ENCODE measurements around the gene LRIT2.
"Not testable (repeated sequence)": the region's sequence is repeated elsewhere in the genome, so short reads cannot be mapped to it uniquely, and the experiment has no call there.

LRIT2 gene

GRCh38 chr10:84185526-84186175, 39.7 kb downstream of the LRIT2 start:
- no peak overlapping the region for H3K27ac Mint-ChIP-seq
- H3K4me1 Mint-ChIP-seq, result peaks cover 11% of the 10 kb centered on the region
- no peaks in the 10 kb centered on the region for H3K9me3 Mint-ChIP-seq
- no peak for DNase-seq
- ATAC-seq, result peak; percentile 17
- no peak overlapping the region for H3K4me3 Mint-ChIP-seq
- no peaks in the 10 kb centered on the region for H3K27me3 Mint-ChIP-seq

GRCh38 chr10:84184517-84184916, 40.8 kb downstream of the LRIT2 start:
- H3K4me3 Mint-ChIP-seq, result no peak overlapping the region
- no peak overlapping the region for H3K27ac Mint-ChIP-seq
- no peaks in the 10 kb centered on the region for H3K9me3 Mint-ChIP-seq
- H3K4me1 Mint-ChIP-seq, result peaks cover 5% of the 10 kb centered on the region
- ATAC-seq (no peak), DNase-seq (no peak)
- no peaks in the 10 kb centered on the region for H3K27me3 Mint-ChIP-seq

GRCh38 chr10:84181631-84182030, 43.7 kb downstream of the LRIT2 start:
- Mint-ChIP-seq H3K4me3 (no peak overlapping the region), H3K9me3 (no peaks in the 10 kb centered on the region)

GRCh38 chr10:84180386-84180785, 45.0 kb downstream of the LRIT2 start:
- H3K4me1 Mint-ChIP-seq, H3K4me3 Mint-ChIP-seq, H3K9me3 Mint-ChIP-seq, DNase-seq, ATAC-seq, H3K27ac Mint-ChIP-seq, H3K27me3 Mint-ChIP-seq: not testable (repeated sequence)

More at GRCh38 chr10:84181631-84182030, 43.7 kb downstream of the LRIT2 start:
- Mint-ChIP-seq H3K4me1 (peaks cover 5% of the 10 kb centered on the region), H3K27ac (no peak overlapping the region), H3K27me3 (no peaks in the 10 kb centered on the region)
- ATAC-seq, result no peak
- no peak for DNase-seq

- DNase-seq (no peak), ATAC-seq (peak; percentile 44)
- no peak overlapping the region for H3K27ac Mint-ChIP-seq
- H3K4me1 Mint-ChIP-seq, result no peaks in the 10 kb centered on the region
- H3K9me3 Mint-ChIP-seq, result no peaks in the 10 kb centered on the region
- no peak overlapping the region for H3K4me3 Mint-ChIP-seq
- H3K27me3 Mint-ChIP-seq, result no peaks in the 10 kb centered on the region
Observed at GRCh38 chr10:84179059-84179710, 46.2 kb downstream of the LRIT2 start.

- H3K4me3 Mint-ChIP-seq, result no peak overlapping the region
- no peaks in the 10 kb centered on the region for H3K9me3 Mint-ChIP-seq
- no peak for DNase-seq
- ATAC-seq, result no peak
- no peak overlapping the region for H3K27ac Mint-ChIP-seq
- no peaks in the 10 kb centered on the region for H3K27me3 Mint-ChIP-seq
- H3K4me1 Mint-ChIP-seq, result no peaks in the 10 kb centered on the region
Observed at GRCh38 chr10:84178160-84178609, 47.2 kb downstream of the LRIT2 start.

- Mint-ChIP-seq H3K4me1 (no peaks in the 10 kb centered on the region), H3K9me3 (no peaks in the 10 kb centered on the region), H3K4me3 (no peak overlapping the region), H3K27ac (no peak overlapping the region), H3K27me3 (no peaks in the 10 kb centered on the region)
- peak; percentile 88 for ATAC-seq
- peak; percentile 34 to 40 for DNase-seq
Observed at GRCh38 chr10:84177541-84178141, 47.7 kb downstream of the LRIT2 start.

- ATAC-seq (peak; percentile 24), DNase-seq (no peak)
- Mint-ChIP-seq H3K4me3 (peak overlapping the region in 1 of 2 donors; percentile 9), H3K27me3 (no peaks in the 10 kb centered on the region), H3K9me3 (no peaks in the 10 kb centered on the region), H3K27ac (peak overlapping the region; percentile 78 to 86), H3K4me1 (no peaks in the 10 kb centered on the region)
Observed at GRCh38 chr10:84176836-84177474, 48.4 kb downstream of the LRIT2 start.

- DNase-seq (no peak), ATAC-seq (no peak)
- Mint-ChIP-seq H3K4me3 (no peak overlapping the region), H3K9me3 (no peaks in the 10 kb centered on the region), H3K27me3 (no peaks in the 10 kb centered on the region), H3K4me1 (no peaks in the 10 kb centered on the region), H3K27ac (peak overlapping the region; percentile 1 to 86)
Observed at GRCh38 chr10:84176351-84176750, 49.0 kb downstream of the LRIT2 start.

GRCh38 chr10:84175436-84175835, 49.9 kb downstream of the LRIT2 start:
- ATAC-seq, result no peak
- H3K9me3 Mint-ChIP-seq, result no peaks in the 10 kb centered on the region
- H3K27ac Mint-ChIP-seq, result no peak overlapping the region
- H3K4me3 Mint-ChIP-seq, result no peak overlapping the region
- no peak for DNase-seq
- no peaks in the 10 kb centered on the region for H3K4me1 Mint-ChIP-seq
- no peaks in the 10 kb centered on the region for H3K27me3 Mint-ChIP-seq

- DNase-seq (no peak), ATAC-seq (no peak)
- peak within 1 kb of the TSS in 1 of 2 donors; percentile 74 for H3K27ac Mint-ChIP-seq
- no peaks in the 10 kb centered on the region for H3K4me1 Mint-ChIP-seq
- H3K27me3 Mint-ChIP-seq, result no peaks in the 10 kb centered on the region
- H3K4me3 Mint-ChIP-seq, result no peak within 1 kb of the TSS
- H3K9me3 Mint-ChIP-seq, result no peaks in the 10 kb centered on the region
Observed at GRCh38 chr10:84173501-84173929, 51.8 kb downstream of the LRIT2 start, which contains the start of gene GPR15LG. Gene GPR15LG (plus strand): TSS chr10:84173801. CDS start chr10:84173852, 51 bp downstream.

GRCh38 chr10:84172467-84173356, 52.6 kb downstream of the LRIT2 start:
- DNase-seq, result no peak
- Mint-ChIP-seq H3K9me3 (no peaks in the 10 kb centered on the region), H3K27ac (peak overlapping the region in 1 of 2 donors; percentile 74)

GRCh38 chr10:84171700-84172466, 53.5 kb downstream of the LRIT2 start:
- DNase-seq, H3K27ac Mint-ChIP-seq, H3K4me3 Mint-ChIP-seq, ATAC-seq, H3K9me3 Mint-ChIP-seq, H3K4me1 Mint-ChIP-seq, H3K27me3 Mint-ChIP-seq: not testable (repeated sequence)

More at GRCh38 chr10:84172467-84173356, 52.6 kb downstream of the LRIT2 start:
- no peaks in the 10 kb centered on the region for H3K27me3 Mint-ChIP-seq
- no peak overlapping the region for H3K4me3 Mint-ChIP-seq
- ATAC-seq, result no peak
- no peaks in the 10 kb centered on the region for H3K4me1 Mint-ChIP-seq

- not testable (repeated sequence) for DNase-seq, H3K27me3 Mint-ChIP-seq, H3K4me1 Mint-ChIP-seq, H3K9me3 Mint-ChIP-seq, H3K4me3 Mint-ChIP-seq, ATAC-seq, H3K27ac Mint-ChIP-seq
Observed at GRCh38 chr10:84171237-84171636, 54.1 kb downstream of the LRIT2 start.
